NT2/D1 (cell line): ENCODE results near the gene SPOCK2.

Source experiments
- DNase-seq: peaks from one replicate; pipeline ENCODE4 v3.0.0-alpha.2; 2011; ENCODE audit warnings: low read depth, low spot score
- H3K27me3 ChIP-seq: 2 replicates; pipeline ENCODE4 v1.6.0; 2011; ENCODE audit warnings: mild to moderate bottlenecking; ENCODE audit not compliant: insufficient read length, insufficient read depth
- H3K36me3 ChIP-seq: 2 replicates; pipeline ENCODE4 v1.6.1; 2011; ENCODE audit warnings: mild to moderate bottlenecking, low read length, mixed read lengths; ENCODE audit not compliant: insufficient read depth, insufficient read length
- H3K4me1 ChIP-seq: 2 replicates; pipeline ENCODE4 v1.5.1; 2011; ENCODE audit not compliant: insufficient read depth, insufficient read length
- H3K4me3 ChIP-seq: 2 replicates; pipeline ENCODE4 v1.5.1; 2011; ENCODE audit warnings: low read depth; ENCODE audit not compliant: insufficient read length
- H3K9ac ChIP-seq: 2 replicates; pipeline ENCODE4 v1.6.0; 2011; ENCODE audit warnings: low read depth; ENCODE audit not compliant: insufficient read length
- H3K9me3 ChIP-seq: 2 replicates; pipeline ENCODE4 v1.5.1; 2011; ENCODE audit warnings: mild to moderate bottlenecking, low read length; ENCODE audit not compliant: insufficient read depth
- SUZ12 ChIP-seq: IDR thresholded peaks from 2 replicates; pipeline ENCODE4 v1.6.1; 2011; ENCODE audit not compliant: insufficient read length, insufficient read depth; ENCODE audit errors: extremely low read depth
- YY1 ChIP-seq: IDR thresholded peaks from 2 replicates; pipeline ENCODE4 v1.6.1; 2011; ENCODE audit not compliant: insufficient read length, insufficient read depth
- ZNF274 ChIP-seq: IDR thresholded peaks from 2 replicates; pipeline ENCODE4 v1.6.1; 2011; ENCODE audit warnings: mild to moderate bottlenecking, low read depth, low read length

SPOCK2 gene

GRCh38 chr10:72073708-72074573 is 14.4 kb downstream of the SPOCK2 start:
- no peak overlapping the region for H3K9ac ChIP-seq
- no peaks in the 10 kb centered on the region for H3K27me3 ChIP-seq
- H3K4me1 ChIP-seq, result peaks cover 9% of the 10 kb centered on the region
- no peak for TF ChIP-seq YY1
- no peak for TF ChIP-seq SUZ12
- TF ChIP-seq ZNF274, result no peak
- no peak overlapping the region for H3K4me3 ChIP-seq
- H3K36me3 ChIP-seq, result no peaks in the 10 kb centered on the region
- no peaks in the 10 kb centered on the region for H3K9me3 ChIP-seq
- no peak for DNase-seq

- Histone ChIP-seq H3K36me3 (no peaks in the 10 kb centered on the region), H3K9me3 (no peaks in the 10 kb centered on the region), H3K4me1 (peaks cover 14% of the 10 kb centered on the region), H3K27me3 (no peaks in the 10 kb centered on the region), H3K9ac (no peak overlapping the region), H3K4me3 (no peak overlapping the region)
- no peak for DNase-seq
- TF ChIP-seq SUZ12 (no peak), ZNF274 (no peak), YY1 (no peak)
Observed at GRCh38 chr10:72072639-72073038, 15.7 kb downstream of the SPOCK2 start.

GRCh38 chr10:72072046-72072445 is 16.3 kb downstream of the SPOCK2 start:
- H3K27me3 ChIP-seq, result no peaks in the 10 kb centered on the region
- no peak for DNase-seq
- no peak overlapping the region for H3K4me3 ChIP-seq
- no peak overlapping the region for H3K9ac ChIP-seq
- H3K4me1 ChIP-seq, result peaks cover 14% of the 10 kb centered on the region
- no peaks in the 10 kb centered on the region for H3K9me3 ChIP-seq
- TF ChIP-seq ZNF274 (no peak), SUZ12 (no peak), YY1 (no peak)
- H3K36me3 ChIP-seq, result no peaks in the 10 kb centered on the region

DNA sequence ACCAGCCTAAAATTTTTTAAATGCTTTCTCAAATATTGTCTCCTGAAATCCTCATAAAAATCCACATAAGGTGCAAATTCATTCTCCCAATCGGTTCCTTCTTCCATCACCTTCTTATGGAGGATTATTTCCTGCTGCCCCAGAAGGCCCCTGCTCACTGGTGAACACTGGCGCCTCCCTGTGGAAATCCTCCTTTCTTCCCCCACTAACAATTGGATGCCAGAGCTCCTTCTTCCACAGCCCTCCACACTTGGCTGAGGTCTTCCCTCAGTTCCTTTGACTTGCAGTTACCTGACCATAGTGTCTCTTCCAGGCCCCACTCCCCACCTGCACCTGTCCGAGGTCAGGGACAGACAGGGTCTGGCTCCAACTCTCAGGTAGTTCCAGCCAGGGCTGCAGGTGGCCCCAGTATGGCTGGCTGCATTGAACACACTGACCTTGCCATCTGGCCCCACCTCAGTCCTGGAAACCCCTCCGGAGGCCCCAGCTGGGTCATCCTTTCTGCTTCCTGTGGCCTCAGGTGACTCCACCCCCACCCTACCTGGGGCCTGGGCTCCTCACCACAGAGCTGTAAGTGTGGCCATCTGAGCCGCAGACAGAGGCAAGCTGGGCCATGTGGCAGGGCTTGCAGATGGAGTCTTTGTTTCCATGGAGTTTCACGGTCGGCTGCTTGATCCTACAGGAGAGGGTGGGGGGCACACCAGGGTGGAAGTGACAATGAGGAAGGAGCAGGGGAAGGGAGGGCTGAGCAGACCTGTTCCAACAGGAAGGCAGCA is 18.4 kb downstream of the SPOCK2 start:
- Histone ChIP-seq H3K9ac (no peak overlapping the region), H3K9me3 (no peaks in the 10 kb centered on the region), H3K27me3 (no peaks in the 10 kb centered on the region), H3K36me3 (no peaks in the 10 kb centered on the region), H3K4me3 (no peak overlapping the region), H3K4me1 (peaks cover 13% of the 10 kb centered on the region)
- TF ChIP-seq ZNF274 (no peak), SUZ12 (no peak), YY1 (no peak)
- DNase-seq, result no peak

- no peaks in the 10 kb centered on the region for H3K9me3 ChIP-seq
- no peak for DNase-seq
- peaks cover 13% of the 10 kb centered on the region for H3K4me1 ChIP-seq
- H3K4me3 ChIP-seq, result no peak overlapping the region
- no peaks in the 10 kb centered on the region for H3K27me3 ChIP-seq
- no peaks in the 10 kb centered on the region for H3K36me3 ChIP-seq
- TF ChIP-seq SUZ12 (no peak), ZNF274 (no peak), YY1 (no peak)
- H3K9ac ChIP-seq, result no peak overlapping the region
Observed at GRCh38 chr10:72068901-72069446, 19.4 kb downstream of the SPOCK2 start.

DNA sequence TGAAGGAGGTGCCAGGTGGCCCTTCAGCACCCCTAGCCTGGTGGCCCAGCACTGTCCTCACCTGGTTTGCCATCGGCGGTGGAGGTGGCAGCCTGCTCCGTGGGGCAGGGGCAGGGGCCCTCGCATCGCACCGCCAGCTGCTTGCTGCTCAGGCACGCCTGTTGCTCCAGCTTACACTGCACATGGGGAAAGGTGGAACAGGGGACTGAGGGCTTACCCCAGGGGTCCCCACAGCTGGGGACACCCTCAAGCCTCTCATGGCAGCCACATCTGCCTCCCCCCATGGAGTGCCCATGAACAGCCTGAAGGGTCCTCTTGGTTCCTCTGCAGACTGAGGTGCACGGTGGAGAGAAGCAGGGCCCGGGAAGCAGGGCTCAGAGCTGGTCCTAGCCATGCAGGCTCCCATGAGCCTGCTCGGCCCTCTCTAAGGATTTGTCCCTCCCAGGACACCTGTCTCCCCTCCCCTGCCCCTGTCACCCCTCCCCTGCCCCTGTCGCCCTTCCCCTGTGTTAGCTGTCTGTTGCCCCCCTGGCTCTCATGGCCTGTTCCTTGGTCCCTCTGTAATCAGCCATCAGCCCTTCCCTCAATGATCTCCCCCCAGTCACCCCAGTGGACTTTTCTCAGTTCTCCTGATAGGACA is 20.1 kb downstream of the SPOCK2 start:
- no peak overlapping the region for H3K4me3 ChIP-seq
- no peak overlapping the region for H3K9ac ChIP-seq
- TF ChIP-seq ZNF274 (no peak), YY1 (no peak), SUZ12 (no peak)
- DNase-seq, result no peak
- H3K9me3 ChIP-seq, result no peaks in the 10 kb centered on the region
- no peaks in the 10 kb centered on the region for H3K27me3 ChIP-seq
- peaks cover 13% of the 10 kb centered on the region for H3K4me1 ChIP-seq
- H3K36me3 ChIP-seq, result no peaks in the 10 kb centered on the region
